HUES6 (cell line): ENCODE data around the gene TUBB1.

Source experiments
- H3K27ac ChIP-seq: 2 replicates; pipeline ENCODE4 v1.7.0; 2013; ENCODE audit warnings: low read depth, mild to moderate bottlenecking, low read length, inconsistent platforms
- H3K27me3 ChIP-seq: 2 replicates; pipeline ENCODE4 v1.6.1; 2013; ENCODE audit warnings: low read length; ENCODE audit not compliant: control insufficient read depth, insufficient read depth
- H3K36me3 ChIP-seq: 2 replicates; pipeline ENCODE4 v1.6.1; 2013; ENCODE audit warnings: low read length; ENCODE audit not compliant: control insufficient read depth, insufficient read depth
- H3K4me1 ChIP-seq: 2 replicates; pipeline ENCODE4 v1.6.1; 2013; ENCODE audit warnings: low read length; ENCODE audit not compliant: control insufficient read depth, insufficient read depth
- H3K4me3 ChIP-seq: 2 replicates; pipeline ENCODE4 v1.5.1; 2013; ENCODE audit warnings: low read depth, low read length
- H3K9ac ChIP-seq: one replicate; pipeline ENCODE4 v1.6.1; 2013; ENCODE audit warnings: mild to moderate bottlenecking, low read length
- H3K9me3 ChIP-seq: 2 replicates; pipeline ENCODE4 v1.6.1; 2013; ENCODE audit warnings: low read depth, low read length; ENCODE audit not compliant: control insufficient read depth, insufficient read depth

TUBB1 gene

DNA sequence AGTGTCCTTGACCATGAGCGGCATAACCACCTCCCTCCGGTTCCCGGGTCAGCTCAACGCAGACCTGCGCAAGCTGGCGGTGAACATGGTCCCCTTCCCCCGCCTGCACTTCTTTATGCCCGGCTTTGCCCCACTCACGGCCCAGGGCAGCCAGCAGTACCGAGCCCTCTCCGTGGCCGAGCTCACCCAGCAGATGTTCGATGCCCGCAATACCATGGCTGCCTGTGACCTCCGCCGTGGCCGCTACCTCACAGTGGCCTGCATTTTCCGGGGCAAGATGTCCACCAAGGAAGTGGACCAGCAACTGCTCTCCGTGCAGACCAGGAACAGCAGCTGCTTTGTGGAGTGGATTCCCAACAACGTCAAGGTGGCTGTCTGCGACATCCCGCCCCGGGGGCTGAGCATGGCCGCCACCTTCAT, 4.9 kb downstream of the TUBB1 start:
- H3K4me1 ChIP-seq, result peaks cover 15% of the 10 kb centered on the region; the same call in 1 of the 2 replicates
- peaks cover 37% of the 10 kb centered on the region; the same call in 1 of the 2 replicates for H3K27me3 ChIP-seq
- H3K9ac ChIP-seq, result no peak overlapping the region
- H3K9me3 ChIP-seq, result no peaks in the 10 kb centered on the region
- H3K4me3 ChIP-seq, result no peak overlapping the region
- H3K27ac ChIP-seq, result no peak overlapping the region
- peaks cover 53% of the 10 kb centered on the region for H3K36me3 ChIP-seq

DNA sequence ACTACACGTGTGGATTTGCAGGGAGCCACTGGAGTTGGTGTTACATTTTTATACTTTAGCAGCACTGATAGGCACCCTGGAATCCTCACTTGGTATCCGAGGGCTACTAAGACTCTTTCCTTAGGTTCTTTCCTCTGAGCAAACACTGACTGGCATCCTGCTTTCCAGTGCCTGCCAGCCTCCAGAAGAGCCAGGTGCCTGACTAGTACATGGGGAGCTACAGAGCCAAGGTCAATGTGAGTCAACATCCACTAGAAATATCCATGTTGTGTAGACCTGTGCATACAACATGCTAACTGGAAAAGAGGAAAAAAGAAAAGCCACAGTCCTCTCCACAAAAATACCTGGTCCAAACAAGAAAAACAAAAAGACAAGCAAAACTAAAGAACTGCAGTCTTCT, 5.9 kb downstream of the TUBB1 start:
- no peak overlapping the region for H3K27ac ChIP-seq
- H3K9me3 ChIP-seq, result no peaks in the 10 kb centered on the region
- peaks cover 47% of the 10 kb centered on the region; the same call in 1 of the 2 replicates for H3K27me3 ChIP-seq
- H3K4me3 ChIP-seq, result no peak overlapping the region
- H3K36me3 ChIP-seq, result peaks cover 63% of the 10 kb centered on the region
- peaks cover 16% of the 10 kb centered on the region; the same call in 1 of the 2 replicates for H3K4me1 ChIP-seq
- no peak overlapping the region for H3K9ac ChIP-seq

DNA sequence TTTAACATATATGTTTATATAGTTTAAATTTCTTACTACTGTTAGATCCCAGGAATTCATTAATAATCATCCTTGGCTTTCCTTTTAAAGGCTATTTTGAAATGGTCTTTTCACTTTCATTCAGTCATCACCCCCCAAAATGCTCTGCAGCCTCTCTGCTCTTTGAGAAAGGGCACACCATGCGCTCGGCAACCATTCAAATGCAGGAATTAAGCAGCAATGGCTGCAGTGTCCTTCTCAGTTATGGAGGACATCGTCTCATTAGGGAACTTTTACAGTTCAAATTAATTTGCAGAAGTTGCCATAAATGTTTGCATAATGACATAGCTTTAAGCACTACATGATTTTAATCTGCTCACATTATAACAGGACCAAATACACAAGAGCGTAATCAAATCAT, 6.3 kb downstream of the TUBB1 start:
- peaks cover 51% of the 10 kb centered on the region; the same call in 1 of the 2 replicates for H3K27me3 ChIP-seq
- H3K4me3 ChIP-seq, result no peak overlapping the region
- H3K36me3 ChIP-seq, result peaks cover 65% of the 10 kb centered on the region
- H3K9me3 ChIP-seq, result no peaks in the 10 kb centered on the region
- peaks cover 16% of the 10 kb centered on the region; the same call in 1 of the 2 replicates for H3K4me1 ChIP-seq
- no peak overlapping the region for H3K9ac ChIP-seq
- no peak overlapping the region for H3K27ac ChIP-seq

DNA sequence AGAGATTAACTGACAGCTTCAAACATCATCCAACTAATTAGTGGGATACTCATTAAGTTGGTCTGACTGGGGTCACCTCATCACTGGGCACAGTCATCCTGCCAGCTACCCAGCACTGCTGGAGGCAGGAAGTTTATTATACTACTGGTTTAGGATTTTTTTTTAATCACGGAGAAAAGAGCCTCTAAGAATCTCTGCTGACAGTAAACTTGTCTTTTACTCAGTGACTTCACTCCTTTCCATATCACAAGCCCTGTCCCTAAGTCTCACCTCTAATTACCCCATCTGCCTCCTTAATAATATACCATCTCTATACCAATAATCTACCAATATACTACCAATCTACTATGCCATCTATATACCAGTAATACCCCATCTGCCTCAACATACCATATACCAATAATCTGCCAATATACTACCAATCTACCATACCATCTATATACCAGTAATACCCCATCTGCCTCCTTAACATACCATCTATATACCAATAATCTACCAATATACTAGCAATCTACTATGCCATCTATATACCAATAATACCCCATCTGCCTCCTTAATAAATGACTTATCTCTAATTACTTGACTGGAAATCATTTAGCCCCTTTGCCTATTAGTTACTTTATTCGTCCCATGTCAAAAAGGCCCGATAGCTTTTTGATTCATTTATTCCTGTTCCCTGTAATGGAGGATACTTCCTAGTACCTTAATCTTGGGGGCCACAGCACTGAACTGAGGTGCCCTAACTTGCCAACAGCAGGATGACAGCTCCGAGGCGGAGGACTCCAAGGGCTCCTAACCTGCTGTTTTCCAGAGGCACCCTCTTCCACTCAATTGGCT, 7.9 kb downstream of the TUBB1 start:
- Histone ChIP-seq H3K27ac (no peak overlapping the region), H3K9me3 (no peaks in the 10 kb centered on the region), H3K36me3 (peaks cover 65% of the 10 kb centered on the region), H3K4me3 (no peak overlapping the region), H3K9ac (no peak overlapping the region), H3K4me1 (peaks cover 14% of the 10 kb centered on the region; the same call in 1 of the 2 replicates), H3K27me3 (peaks cover 65% of the 10 kb centered on the region)

DNA sequence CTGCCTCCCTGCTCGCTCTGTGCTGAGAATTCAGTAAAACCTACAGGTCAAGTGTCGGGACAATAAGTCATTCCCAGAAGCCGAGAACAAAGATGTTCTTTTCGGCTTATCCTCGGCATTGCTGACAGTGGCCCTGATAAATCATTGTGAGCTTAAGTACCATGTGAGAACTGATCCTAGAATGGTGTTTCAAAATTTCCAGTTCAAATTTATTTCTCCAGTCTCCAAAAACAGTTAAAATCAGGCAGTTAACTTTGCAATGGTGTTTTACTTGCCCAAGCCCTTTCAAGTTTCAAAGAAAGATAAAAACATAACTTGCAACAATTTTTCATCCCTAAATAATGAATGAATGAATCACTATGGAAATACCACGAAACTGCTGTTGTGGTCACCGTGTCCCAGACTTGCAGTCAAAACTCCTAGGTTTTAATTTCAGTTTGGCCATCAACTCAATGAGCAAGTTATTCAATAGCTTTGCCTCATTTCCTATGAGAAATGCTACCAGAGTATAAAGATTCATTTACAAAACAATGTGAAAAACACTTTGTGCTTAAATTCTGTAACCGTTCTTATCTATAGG, 8.6 kb downstream of the TUBB1 start:
- Histone ChIP-seq H3K27me3 (peaks cover 65% of the 10 kb centered on the region), H3K4me3 (no peak overlapping the region)

DNA sequence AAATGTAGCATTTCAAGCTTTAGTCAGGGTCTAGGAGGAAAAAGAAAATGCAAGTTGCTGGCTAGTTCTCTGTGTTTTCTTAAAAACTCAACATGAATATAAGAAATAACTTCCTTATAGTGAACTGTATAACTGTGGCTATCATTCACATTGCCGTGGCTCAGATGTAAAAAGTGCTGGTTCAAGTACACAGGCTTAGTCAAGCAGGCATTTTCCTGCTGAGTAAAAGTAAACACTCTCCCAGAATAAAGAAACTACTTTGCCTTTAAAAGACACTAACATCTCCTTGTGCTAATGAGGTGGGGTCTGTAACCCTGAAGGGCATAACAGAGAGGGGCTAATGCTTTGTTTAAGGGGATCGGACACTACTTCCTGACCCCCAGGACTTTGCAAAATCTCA, 9.6 kb downstream of the TUBB1 start:
- peaks cover 14% of the 10 kb centered on the region; the same call in 1 of the 2 replicates for H3K4me1 ChIP-seq
- H3K36me3 ChIP-seq, result peaks cover 60% of the 10 kb centered on the region
- H3K9me3 ChIP-seq, result no peaks in the 10 kb centered on the region
- no peak overlapping the region for H3K27ac ChIP-seq
- H3K9ac ChIP-seq, result no peak overlapping the region
- H3K4me3 ChIP-seq, result no peak overlapping the region
- H3K27me3 ChIP-seq, result peaks cover 65% of the 10 kb centered on the region

More for the DNA sequence above, 8.6 kb downstream of the TUBB1 start:
- no peaks in the 10 kb centered on the region for H3K9me3 ChIP-seq
- H3K9ac ChIP-seq, result no peak overlapping the region
- no peak overlapping the region for H3K27ac ChIP-seq
- peaks cover 65% of the 10 kb centered on the region for H3K36me3 ChIP-seq
- peaks cover 14% of the 10 kb centered on the region; the same call in 1 of the 2 replicates for H3K4me1 ChIP-seq

DNA sequence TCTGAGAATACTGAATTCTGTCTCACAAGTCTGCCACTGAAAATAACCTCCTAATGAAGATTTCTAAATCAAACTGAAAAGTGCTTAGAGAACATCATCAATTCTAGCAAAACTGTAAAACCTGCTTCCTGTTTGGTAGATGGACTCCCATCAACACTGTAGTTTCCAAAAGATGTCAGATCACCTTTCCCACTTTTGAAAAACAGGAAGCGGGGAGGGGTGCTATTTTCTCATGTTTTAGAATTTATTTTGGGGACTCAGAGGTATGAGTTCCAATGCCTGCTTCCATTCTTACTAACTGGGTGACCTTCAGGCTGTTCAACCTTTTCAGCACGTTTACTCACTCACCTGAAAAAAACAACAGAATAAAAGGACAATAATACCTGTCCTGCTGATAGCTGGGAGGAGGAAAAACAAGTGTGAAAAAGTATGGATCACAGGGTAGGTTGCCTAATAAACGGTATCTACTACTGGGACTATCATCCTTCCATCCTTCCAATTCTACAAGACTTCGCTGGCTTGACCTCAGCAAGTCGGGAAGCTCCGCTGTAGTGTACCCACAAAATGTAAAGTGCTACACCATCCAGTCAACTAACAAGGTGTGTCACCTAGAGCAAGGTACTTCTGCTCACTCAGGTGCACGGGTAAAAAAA, 11.8 kb downstream of the TUBB1 start:
- Histone ChIP-seq H3K27ac (no peak overlapping the region), H3K4me1 (peaks cover 11% of the 10 kb centered on the region; the same call in 1 of the 2 replicates), H3K27me3 (peaks cover 57% of the 10 kb centered on the region), H3K4me3 (peak overlapping the region; percentile 99), H3K9me3 (no peaks in the 10 kb centered on the region), H3K9ac (peak overlapping the region; percentile 99), H3K36me3 (peaks cover 56% of the 10 kb centered on the region)

DNA sequence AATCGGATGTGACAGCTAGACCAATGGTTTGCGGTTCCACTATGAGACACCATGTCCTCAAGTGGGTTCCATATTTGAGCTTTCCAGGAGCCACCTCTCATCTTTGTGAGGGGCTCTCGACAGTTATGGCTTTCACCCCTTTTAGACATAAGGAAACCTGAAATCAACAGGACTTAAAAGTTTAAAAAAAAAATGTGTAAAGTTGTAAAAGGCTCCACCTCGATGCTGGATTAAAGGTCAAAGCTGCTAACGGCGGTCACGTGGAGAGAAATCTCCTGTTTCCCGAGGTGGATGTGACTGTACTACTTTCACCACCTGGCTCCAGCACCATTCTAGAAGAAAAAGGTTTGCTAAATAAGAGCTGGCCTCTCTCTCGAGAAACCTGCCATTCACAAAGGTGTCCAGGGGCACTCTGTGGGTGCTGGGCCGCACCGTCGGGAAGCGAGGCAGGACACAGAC, 12.4 kb downstream of the TUBB1 start:
- peaks cover 11% of the 10 kb centered on the region; the same call in 1 of the 2 replicates for H3K4me1 ChIP-seq
- H3K36me3 ChIP-seq, result peaks cover 58% of the 10 kb centered on the region
- peak overlapping the region; percentile 99 for H3K9ac ChIP-seq
- peak overlapping the region; percentile 99 for H3K4me3 ChIP-seq
- peak overlapping the region; percentile 98 for H3K27ac ChIP-seq
- H3K9me3 ChIP-seq, result no peaks in the 10 kb centered on the region
- peaks cover 52% of the 10 kb centered on the region for H3K27me3 ChIP-seq

DNA sequence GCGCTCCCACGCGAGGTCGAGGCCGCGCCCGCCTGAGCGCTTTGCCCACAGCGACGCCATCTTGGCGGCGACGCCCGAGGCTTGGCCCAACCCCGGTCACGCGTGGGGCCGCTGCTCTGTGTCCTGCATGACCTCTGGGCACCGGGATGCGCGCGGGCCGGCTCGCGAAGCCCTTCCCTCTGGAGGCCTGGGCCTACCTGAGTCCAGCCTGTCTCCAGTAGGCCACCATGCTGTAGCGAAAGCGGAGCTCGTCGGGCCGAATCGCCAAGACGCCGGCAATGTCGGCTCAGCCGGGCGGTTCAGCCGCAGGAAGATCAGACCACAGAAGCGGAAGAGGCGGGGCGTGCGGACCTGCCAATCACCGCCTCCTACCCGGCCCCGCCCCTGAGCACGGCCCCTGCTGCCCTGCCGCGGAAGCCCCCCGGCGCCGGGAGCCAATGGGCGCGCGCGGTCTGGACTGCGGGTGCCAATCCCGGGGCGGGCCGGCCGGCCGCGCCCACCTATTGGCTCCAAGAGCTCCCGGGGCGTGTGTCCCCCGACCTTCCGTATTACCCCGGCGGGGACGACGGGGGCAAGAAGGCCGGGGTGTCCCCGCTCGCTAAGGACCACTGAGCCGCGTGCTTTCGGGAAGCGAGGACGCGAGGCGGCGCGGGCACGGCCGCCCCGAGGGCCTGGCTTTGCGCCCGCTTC, 12.9 kb downstream of the TUBB1 start, which contains the start of gene ATP5F1E:
Gene ATP5F1E (minus strand): TSS at position 313 of the 690 bp plus-strand sequence. CDS start 84 bp downstream, at position 229.
- no peaks in the 10 kb centered on the region for H3K9me3 ChIP-seq
- H3K27ac ChIP-seq, result peak within 1 kb of the TSS; percentile 98
- peaks cover 11% of the 10 kb centered on the region; the same call in 1 of the 2 replicates for H3K4me1 ChIP-seq
- H3K27me3 ChIP-seq, result peaks cover 46% of the 10 kb centered on the region
- peak within 1 kb of the TSS; percentile 99 for H3K4me3 ChIP-seq
- H3K36me3 ChIP-seq, result peaks cover 59% of the 10 kb centered on the region
- H3K9ac ChIP-seq, result peak within 1 kb of the TSS; percentile 99

DNA sequence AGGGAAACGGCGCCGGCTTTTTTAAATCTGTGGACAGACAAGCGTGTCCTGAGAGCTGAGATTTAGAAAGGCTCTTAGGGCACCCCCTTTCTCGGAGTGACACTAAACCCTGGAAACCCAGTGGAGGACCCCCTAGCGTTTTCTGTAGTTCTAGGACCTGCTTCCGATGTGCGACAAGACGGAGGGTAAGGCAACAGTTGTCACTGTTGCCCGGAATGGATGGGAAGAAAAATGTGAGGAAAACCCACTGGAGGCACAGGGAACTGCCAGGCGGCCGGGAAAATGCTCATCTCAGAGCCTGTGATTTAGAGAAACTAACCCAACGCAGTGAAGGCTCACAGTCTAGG, 13.5 kb downstream of the TUBB1 start:
- Histone ChIP-seq H3K27ac (peak overlapping the region; percentile 54; the same call in 1 of the 2 replicates), H3K9me3 (no peaks in the 10 kb centered on the region), H3K36me3 (peaks cover 60% of the 10 kb centered on the region), H3K4me3 (peak overlapping the region; percentile 99), H3K27me3 (peaks cover 41% of the 10 kb centered on the region), H3K9ac (peak overlapping the region; percentile 70), H3K4me1 (peaks cover 11% of the 10 kb centered on the region; the same call in 1 of the 2 replicates)
